ENCODE results near the gene HLCS.

GRCh38 chr21:36816561-36817130, 149.8 kb downstream of the HLCS start:
- no peak for TF ChIP-seq CTCF (IDR thresholded peaks at IDR 0.05; ENCODE audit: low read depth, low read length)
- TF ChIP-seq EZH2phosphoT487 (IDR thresholded peaks at IDR 0.05; ENCODE audit: low read depth) = no peak

Data from OCI-LY3 (cell line).